GM23338 (cell line): Measurements from ENCODE around the gene CAMTA1. TPM values are rescaled to one million over a fixed set of nuclear protein-coding genes. Genes with fewer than 3 reads are reported as not detected.
A peak's percentile ranks its signal among the peaks of the same experiment; 100 is the strongest.

ENCODE experiments used
- ATAC-seq: fragments of 200-7000 bp; cut with Tn5 transposase; 3 replicates; pipeline ENCODE4 v1.9.1; 2020
- DNase-seq: peaks from one replicate; pipeline ENCODE4 v3.0.0-alpha.2; 2015; ENCODE audit warnings: low spot score
- H2AFZ ChIP-seq: fragments of 200-600 bp; sonication (generic); 2 replicates; pipeline ENCODE4 v1.8.0; 2016; ENCODE audit warnings: antibody characterized with exemption, mild to moderate bottlenecking, moderate library complexity
- H3F3A ChIP-seq: fragments of 200-600 bp; sonication (generic); replicated peaks from 2 replicates; pipeline ENCODE4 v1.8.0; 2017; ENCODE audit warnings: antibody characterized with exemption, mixed run types, low read depth
- H3K27ac ChIP-seq: fragments of 200-600 bp; sonication (generic); 2 replicates; pipeline ENCODE4 v1.6.1; 2016; ENCODE audit warnings: low read depth
- H3K27me3 ChIP-seq: fragments of 200-600 bp; sonication (generic); 2 replicates; pipeline ENCODE4 v1.8.0; 2016; ENCODE audit warnings: mild to moderate bottlenecking, mixed run types, moderate library complexity; ENCODE audit not compliant: insufficient read depth
- H3K36me3 ChIP-seq: fragments of 200-600 bp; sonication (generic); 2 replicates; pipeline ENCODE4 v1.8.0; 2016; ENCODE audit warnings: mild to moderate bottlenecking; ENCODE audit not compliant: insufficient read depth
- H3K4me1 ChIP-seq: fragments of 200-600 bp; sonication (generic); 2 replicates; pipeline ENCODE4 v1.8.0; 2016; ENCODE audit warnings: mild to moderate bottlenecking, moderate library complexity; ENCODE audit not compliant: insufficient read depth
- H3K4me2 ChIP-seq: fragments of 200-600 bp; sonication (generic); 2 replicates; pipeline ENCODE4 v1.7.1; 2017; ENCODE audit warnings: mixed run types
- H3K4me3 ChIP-seq: fragments of 200-600 bp; sonication (generic); 2 replicates; pipeline ENCODE4 v1.6.1; 2016; ENCODE audit warnings: mixed run types
- H3K79me2 ChIP-seq: fragments of 200-600 bp; sonication (generic); replicated peaks from 2 replicates; pipeline ENCODE4 v1.8.0; 2017; ENCODE audit warnings: mild to moderate bottlenecking; ENCODE audit not compliant: insufficient read depth
- H3K9me2 ChIP-seq: fragments of 200-600 bp; sonication (generic); 2 replicates; pipeline ENCODE4 v1.8.0; 2017; ENCODE audit not compliant: insufficient read depth
- H4K20me1 ChIP-seq: fragments of 200-600 bp; sonication (generic); replicated peaks from 2 replicates; pipeline ENCODE4 v1.8.0; 2017; ENCODE audit warnings: mild to moderate bottlenecking; ENCODE audit not compliant: insufficient read depth
- H3K27ac Mint-ChIP-seq: 2 replicates; pipeline ENCODE4 v1.8.0; 2020; ENCODE audit warnings: inconsistent platforms, mild to moderate bottlenecking, moderate library complexity, mixed read lengths
- H3K27me3 Mint-ChIP-seq: 3 replicates; pipeline ENCODE4 v1.8.0; 2022; ENCODE audit warnings: low read depth, mild to moderate bottlenecking, moderate library complexity, mixed read lengths, inconsistent platforms; ENCODE audit not compliant: insufficient read depth, poor library complexity
- H3K36me3 Mint-ChIP-seq: 3 replicates; pipeline ENCODE4 v1.8.0; 2021; ENCODE audit warnings: low read depth, mild to moderate bottlenecking, inconsistent platforms, moderate library complexity, mixed read lengths
- H3K4me1 Mint-ChIP-seq: 3 replicates; pipeline ENCODE4 v1.8.0; 2020; ENCODE audit warnings: mild to moderate bottlenecking, inconsistent platforms, mixed read lengths
- H3K4me3 Mint-ChIP-seq: 3 replicates; pipeline ENCODE4 v1.8.0; 2021; ENCODE audit warnings: moderate library complexity, mild to moderate bottlenecking, inconsistent platforms, mixed read lengths
- H3K9me3 Mint-ChIP-seq: 3 replicates; pipeline ENCODE4 v1.8.0; 2020; ENCODE audit warnings: moderate library complexity, mild to moderate bottlenecking, inconsistent platforms, mixed read lengths
- EZH2phosphoT487 ChIP-seq: fragments of 200-600 bp; sonication (generic); IDR thresholded peaks from one replicate; pipeline ENCODE4 v1.8.1; 2018; ENCODE audit warnings: antibody characterized with exemption; ENCODE audit not compliant: unreplicated experiment
- NANOG ChIP-seq: IDR thresholded peaks from 2 replicates; pipeline ENCODE4 v1.6.1; 2016; ENCODE audit warnings: antibody characterized with exemption, borderline replicate concordance
- POLR2AphosphoS5 ChIP-seq: IDR thresholded peaks from 2 replicates; pipeline ENCODE4 v1.6.1; 2016; ENCODE audit warnings: antibody characterized with exemption, low read depth
- STAT1 ChIP-seq: IDR thresholded peaks from one replicate; pipeline ENCODE4 v1.6.1; 2016; ENCODE audit warnings: antibody characterized with exemption; ENCODE audit not compliant: unreplicated experiment
- ZNF114 ChIP-seq: fragments of 250-450 bp; sonication (Bioruptor Pico); IDR thresholded peaks from 2 replicates; pipeline ENCODE4 v1.5.0; 2020; ENCODE audit warnings: mild to moderate bottlenecking, moderate library complexity
- ZNF462 ChIP-seq: fragments of 250-450 bp; sonication (Bioruptor Pico); IDR thresholded peaks from 2 replicates; pipeline ENCODE4 v1.5.0; 2020; ENCODE audit warnings: mild to moderate bottlenecking, moderate library complexity
- polyA plus RNA-seq: library from polyadenylated mRNA; unstranded; fragments of >200 nt; fragmentation: Nextera tagmentation; extraction: Ambion mirVana; gene quantifications from 2 replicates; pipeline ENCODE4 v1.2.1, GENCODE V29; 2016
- total RNA-seq: library from RNA; depleted of rRNA; stranded (reverse); fragments of >200 nt; shearing (Covaris generic); gene quantifications from 2 replicates; pipeline ENCODE4 v1.2.3, GENCODE V29; 2014

Gene CAMTA1
- total and polyA plus RNA-seq, 2 experiments from 2014 or later = 115 to 519 TPM

- peak overlapping the region; percentile 33; the same call in 1 of the 2 replicates for H3K27ac Mint-ChIP-seq
- TF ChIP-seq POLR2AphosphoS5 (no peak), ZNF462 (no peak), ZNF114 (CRISPR knock-in tag) (no peak), STAT1 (no peak), NANOG (no peak), EZH2phosphoT487 (no peak)
Measured at GRCh38 chr1:7437036-7437435, 651.8 kb downstream of the CAMTA1 start.

More at GRCh38 chr1:7437036-7437435, 651.8 kb downstream of the CAMTA1 start:
- H3K27me3 ChIP-seq = no peaks in the 10 kb centered on the region
- Mint-ChIP-seq H3K4me3 (no peak overlapping the region), H3K36me3 (no peaks in the 10 kb centered on the region; the same call in 1 of the 3 replicates), H3K4me1 (no peaks in the 10 kb centered on the region), H3K9me3 (peaks cover 7% of the 10 kb centered on the region; the same call in 2 of the 3 replicates), H3K27me3 (peaks cover 2% of the 10 kb centered on the region)
- no peaks in the 10 kb centered on the region for H3K79me2 ChIP-seq
- DNase-seq (no peak), ATAC-seq (no peak)
- no peaks in the 10 kb centered on the region for H3K36me3 ChIP-seq
- H3K4me2 ChIP-seq = no peak overlapping the region
- no peaks in the 10 kb centered on the region for H4K20me1 ChIP-seq
- H3K9me2 ChIP-seq = no peaks in the 10 kb centered on the region
- H2AFZ ChIP-seq = no peak overlapping the region
- no peaks in the 10 kb centered on the region for H3F3A ChIP-seq
- H3K4me1 ChIP-seq = no peaks in the 10 kb centered on the region
- no peak overlapping the region for H3K4me3 ChIP-seq
- no peak overlapping the region for H3K27ac ChIP-seq
